TTC549 (cell line): Measurements from ENCODE around the gene SYNRG.

Experiments used
- FAIRE-seq: peaks from 2 replicates; lab custom pipeline; 2012; peaks lifted over from hg19 to GRCh38; lab: Jason Lieb, UNC

Gene SYNRG

GRCh38 chr17:37494971-37495370 lies 114.2 kb downstream of the SYNRG start:
- FAIRE-seq: no peak

GRCh38 chr17:37494401-37494831 lies 114.8 kb downstream of the SYNRG start:
- no peak for FAIRE-seq

GRCh38 chr17:37493249-37494027 lies 115.8 kb downstream of the SYNRG start:
- no peak for FAIRE-seq

GRCh38 chr17:37492167-37492566 lies 117.1 kb downstream of the SYNRG start:
- no peak for FAIRE-seq

- no peak for FAIRE-seq
Observed at GRCh38 chr17:37490638-37491614, 118.3 kb downstream of the SYNRG start.

DNA sequence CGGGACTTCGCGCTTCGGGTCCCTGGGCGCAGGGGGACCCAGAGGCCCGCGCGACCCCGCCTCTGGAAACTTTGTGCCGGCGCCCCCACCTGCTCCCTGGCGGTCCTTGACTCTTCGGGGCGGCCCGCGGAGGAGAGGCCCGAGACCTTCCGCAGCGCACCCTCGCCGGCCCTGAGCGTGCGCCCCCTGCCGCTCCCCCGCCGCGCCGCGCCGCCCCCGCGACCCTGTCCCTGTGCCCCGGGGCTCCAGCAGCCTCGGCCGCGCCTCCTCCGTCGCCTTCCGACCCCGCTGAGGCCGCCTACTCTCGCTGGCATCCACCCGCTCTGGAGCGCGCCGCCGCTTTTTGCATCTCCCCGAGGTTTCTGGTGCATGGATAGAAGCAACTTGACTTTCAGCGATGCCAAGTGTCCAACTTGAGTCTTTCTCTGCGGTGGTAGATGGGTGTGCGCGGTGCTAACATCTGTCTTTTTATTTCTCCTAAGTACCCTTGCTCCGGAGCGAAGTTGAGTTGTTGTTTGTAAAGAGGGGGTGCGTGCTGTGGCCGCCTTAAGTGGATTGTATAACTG lies 119.1 kb downstream of the SYNRG start:
- FAIRE-seq: no peak

- FAIRE-seq: no peak
Observed at GRCh38 chr17:37489197-37490001, 119.8 kb downstream of the SYNRG start, which contains the start of gene DUSP14. DUSP14 (plus strand) TSS chr17:37489891; CDS start chr17:37512273, 22,382 bp downstream.

DNA sequence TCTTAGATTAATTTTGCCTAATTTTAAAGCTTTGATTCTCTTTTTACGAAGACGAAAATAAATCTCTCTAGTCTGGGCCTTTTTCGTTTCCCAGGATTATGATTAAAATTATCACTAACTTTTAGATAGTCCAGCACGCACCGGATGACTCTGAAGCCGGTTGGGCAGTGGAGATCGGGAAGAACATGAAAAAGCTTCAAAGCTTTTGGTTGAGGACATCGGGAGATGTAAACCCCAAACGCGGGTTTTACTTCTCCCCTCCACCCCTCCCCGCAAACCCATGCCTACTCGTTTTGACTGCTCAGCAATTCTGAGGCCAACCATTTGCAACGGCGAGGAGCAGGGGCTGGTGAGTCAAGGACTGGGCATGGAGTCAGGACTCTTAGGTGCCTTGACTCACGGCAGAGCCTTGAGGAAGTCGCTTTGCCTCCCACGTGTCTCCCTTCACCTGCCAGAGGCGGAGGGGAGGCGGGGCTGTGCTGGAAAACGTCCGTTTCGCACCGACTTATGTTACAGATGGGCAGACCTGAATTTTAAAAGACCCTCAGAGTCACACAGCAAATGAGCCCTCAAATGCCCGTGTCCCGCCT lies 120.5 kb downstream of the SYNRG start:
- no peak for FAIRE-seq

- no peak for FAIRE-seq
Observed at GRCh38 chr17:37488009-37488604, 121.1 kb downstream of the SYNRG start.

- FAIRE-seq: no peak
Observed at GRCh38 chr17:37485938-37486570, 123.2 kb downstream of the SYNRG start.

GRCh38 chr17:37483311-37484039 lies 125.7 kb downstream of the SYNRG start:
- no peak for FAIRE-seq

DNA sequence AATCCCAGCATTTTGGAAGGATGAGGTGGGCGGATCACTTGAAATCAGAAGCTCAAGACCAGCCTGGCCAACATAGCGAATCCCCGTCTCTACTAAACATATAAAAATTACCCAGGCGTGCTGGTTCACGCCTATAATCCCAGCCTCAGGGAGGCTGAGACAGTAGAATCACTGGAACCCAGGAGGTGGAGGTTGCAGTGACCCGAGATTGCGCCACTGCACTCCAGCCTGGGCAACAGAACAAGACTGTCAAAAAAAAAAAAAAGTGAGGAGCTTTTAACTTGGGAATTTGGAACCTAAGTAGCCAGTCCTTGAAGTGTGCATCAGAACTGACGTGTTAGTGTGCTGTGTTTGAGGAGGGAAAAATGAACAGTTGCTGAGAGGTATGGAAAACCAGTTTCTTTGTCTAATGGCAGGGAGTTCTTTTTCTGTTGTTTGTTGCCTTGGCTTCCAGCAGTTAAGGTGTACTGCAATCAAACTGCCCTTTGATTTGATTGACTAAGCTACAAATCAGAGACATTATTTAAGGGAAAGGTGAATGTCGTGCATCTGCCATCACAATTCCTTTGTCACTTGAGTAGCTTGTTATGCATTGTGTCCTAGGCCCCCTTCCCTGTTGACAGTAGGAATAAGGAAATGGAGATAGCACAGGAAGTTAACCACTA lies 128.1 kb downstream of the SYNRG start:
- FAIRE-seq: no peak

- FAIRE-seq: no peak
Observed at GRCh38 chr17:37480427-37480826, 128.8 kb downstream of the SYNRG start.

DNA sequence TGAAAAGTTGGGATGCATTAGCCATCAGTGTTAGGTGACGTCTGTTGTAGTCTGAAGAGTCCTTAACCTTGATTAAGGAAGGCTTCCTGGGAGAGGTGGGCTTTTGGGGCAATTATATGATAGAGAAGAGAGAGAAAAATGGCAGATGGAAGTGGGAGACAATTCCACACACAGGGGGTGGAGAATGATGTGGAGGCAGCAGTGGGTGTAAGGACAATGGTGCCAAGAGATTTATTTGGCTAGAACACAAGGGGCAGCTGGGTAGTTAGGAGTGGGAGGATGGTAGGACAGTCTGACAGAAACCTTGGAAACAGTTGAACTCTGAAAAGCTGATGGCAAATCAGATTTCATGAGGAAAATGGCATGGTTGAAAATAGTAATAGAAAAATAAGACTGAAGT lies 130.2 kb downstream of the SYNRG start:
- FAIRE-seq: no peak

GRCh38 chr17:37478187-37478586 lies 131.0 kb downstream of the SYNRG start:
- no peak for FAIRE-seq

GRCh38 chr17:37476431-37477120 lies 132.6 kb downstream of the SYNRG start:
- FAIRE-seq: no peak

DNA sequence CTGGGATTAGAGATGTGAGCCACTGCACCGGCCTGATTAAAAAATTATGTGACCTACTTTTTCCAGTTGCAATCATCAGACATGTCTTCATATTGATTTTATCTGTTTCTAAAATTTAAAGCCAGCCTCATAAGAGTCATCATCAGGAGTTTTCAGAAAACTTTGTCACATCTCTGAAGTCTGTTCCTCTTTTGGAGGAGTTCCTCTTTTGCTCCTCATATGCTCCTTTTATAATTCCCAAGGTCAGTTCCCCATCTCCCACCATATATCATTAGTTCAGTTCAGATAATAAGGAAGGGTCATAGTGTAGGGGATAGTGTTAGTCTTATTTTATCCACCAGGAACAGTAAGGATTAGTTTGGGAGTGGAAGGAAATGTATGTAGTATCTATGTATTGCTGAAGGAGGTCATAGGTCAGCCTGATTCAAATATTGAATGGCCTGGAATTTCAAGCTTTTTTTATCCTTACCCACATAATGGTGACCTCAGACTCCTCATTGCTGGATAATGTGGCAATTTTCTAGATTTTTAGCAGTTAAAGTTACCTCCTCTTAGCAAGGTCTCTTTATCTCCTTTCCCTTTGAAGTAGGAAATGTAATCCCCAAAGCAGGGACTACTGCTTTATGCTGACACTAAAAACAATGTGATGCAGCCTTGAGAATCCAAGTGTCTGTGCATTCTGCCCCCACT lies 133.3 kb downstream of the SYNRG start:
- FAIRE-seq: no peak

- FAIRE-seq: no peak
Observed at GRCh38 chr17:37470181-37470580, 139.0 kb downstream of the SYNRG start.
